HUDEP-2 (cell line): Measurements from ENCODE around the gene NAMPT.
"Not testable (repeated sequence)": the region's sequence is repeated elsewhere in the genome, so short reads cannot be mapped to it uniquely, and the experiment has no call there.

Experiments
- DNase-seq, 76 experiments: peaks; one replicate each; lab custom pipeline; 2025; ENCODE audit not compliant: unreplicated experiment in 76 of 76; lab: John Stamatoyannopoulos, UW

Gene NAMPT

DNA sequence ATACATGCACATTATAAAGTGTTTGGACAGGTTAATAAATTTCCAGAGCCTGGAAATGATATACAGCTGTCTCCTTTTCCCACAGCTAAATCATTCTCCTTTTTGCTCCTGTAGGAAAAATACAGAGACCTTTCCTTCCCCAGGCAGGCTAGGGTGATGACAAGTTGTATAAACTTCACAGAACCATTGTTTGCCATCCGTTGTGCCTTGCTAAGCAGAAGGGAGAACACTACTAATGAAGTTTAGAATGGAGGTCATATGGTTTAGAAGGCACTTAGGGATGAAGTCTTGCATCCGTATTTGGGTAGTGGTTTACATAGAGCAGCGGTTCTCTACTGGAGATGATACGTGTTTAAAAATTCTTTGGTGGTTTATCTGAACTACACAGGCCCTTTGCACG is 46.0 kb downstream of the NAMPT start:
- DNase-seq, result no peak

DNA sequence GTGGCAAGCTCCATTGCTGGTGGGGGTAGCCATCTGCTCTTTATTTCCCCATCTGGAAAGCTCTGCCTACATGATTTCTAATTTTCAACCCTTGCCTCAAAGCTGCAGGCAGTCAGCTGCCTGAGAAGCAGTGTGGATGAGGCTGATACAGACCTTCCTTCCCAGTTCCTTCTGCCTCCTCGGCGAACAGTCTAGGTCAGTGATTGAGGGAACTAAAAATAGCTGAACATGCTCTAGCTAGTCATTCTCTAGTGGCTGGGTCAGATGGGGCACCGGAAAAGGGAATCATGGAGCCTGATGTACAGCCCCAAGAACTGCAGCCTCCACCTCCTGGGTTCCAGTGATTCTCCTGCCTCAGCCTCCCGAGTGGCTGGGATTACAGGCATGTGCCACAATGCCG is 48.7 kb downstream of the NAMPT start:
- no peak for DNase-seq

DNA sequence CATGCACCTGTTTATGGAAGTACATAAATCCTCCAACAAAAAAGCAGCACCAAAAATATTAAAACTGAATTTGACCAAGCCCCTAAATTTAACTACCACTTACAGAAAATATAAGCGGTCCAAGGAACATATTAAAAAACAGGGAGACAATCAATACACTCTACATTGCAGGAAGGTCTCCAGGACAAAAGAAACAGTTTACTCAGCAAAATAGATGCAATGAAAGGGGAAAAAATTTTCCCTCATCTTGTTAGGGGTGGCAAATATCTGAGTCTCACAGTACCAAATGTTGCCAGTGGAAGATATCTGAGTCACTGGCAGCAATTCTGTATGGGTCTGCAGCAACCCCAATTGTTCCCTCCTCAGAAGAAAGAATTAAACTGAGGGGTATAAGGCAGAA is 50.4 kb downstream of the NAMPT start:
- no peak for DNase-seq

DNA sequence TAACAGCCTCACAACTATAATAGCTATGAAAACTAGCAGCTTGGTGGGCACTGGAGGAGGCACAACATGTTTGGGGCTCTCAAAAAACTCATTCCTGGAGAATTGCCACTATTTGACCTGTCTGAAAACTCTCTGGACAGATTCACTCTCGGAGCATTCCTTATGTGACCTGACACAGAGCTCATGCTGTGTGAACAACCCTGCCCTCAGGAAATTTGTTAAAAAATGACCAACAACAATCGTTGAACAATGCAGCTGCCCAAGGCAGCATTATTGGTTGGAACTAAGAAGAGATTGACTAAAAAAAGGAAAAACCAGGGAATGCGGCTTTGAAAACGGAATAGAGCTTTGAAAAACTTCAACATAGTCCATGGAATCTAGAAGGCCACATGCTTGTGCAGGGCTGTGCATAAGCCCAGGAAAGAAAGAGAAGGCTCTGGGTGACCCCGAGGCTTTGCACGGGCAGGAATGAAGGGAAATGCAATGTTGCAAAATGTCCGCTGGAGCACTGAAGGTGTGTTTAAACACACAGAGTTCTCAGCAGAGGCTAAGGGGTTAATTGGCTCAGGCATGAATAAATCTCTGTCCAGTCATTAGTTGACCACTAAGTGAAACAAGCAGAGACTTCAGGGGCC is 52.8 kb downstream of the NAMPT start:
- DNase-seq, result no peak

DNA sequence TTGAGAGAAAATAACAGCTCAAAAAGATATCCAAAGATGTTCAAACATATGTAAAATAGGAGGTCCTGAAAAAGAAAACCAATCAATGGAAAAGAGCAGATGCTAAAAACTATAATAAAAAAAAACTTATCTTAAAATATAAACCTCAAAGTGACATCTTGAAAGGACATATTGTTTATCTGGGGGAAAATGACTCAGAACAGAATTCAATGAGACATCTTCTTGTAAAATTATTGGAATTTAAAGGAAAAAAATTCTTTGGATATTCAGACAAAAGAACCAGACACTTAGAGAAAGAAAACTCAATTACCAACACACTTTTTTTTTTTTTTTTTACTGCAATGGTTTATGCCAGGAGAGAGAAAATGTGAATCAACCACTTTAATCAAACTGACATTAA is 58.9 kb downstream of the NAMPT start:
- no peak for DNase-seq

DNA sequence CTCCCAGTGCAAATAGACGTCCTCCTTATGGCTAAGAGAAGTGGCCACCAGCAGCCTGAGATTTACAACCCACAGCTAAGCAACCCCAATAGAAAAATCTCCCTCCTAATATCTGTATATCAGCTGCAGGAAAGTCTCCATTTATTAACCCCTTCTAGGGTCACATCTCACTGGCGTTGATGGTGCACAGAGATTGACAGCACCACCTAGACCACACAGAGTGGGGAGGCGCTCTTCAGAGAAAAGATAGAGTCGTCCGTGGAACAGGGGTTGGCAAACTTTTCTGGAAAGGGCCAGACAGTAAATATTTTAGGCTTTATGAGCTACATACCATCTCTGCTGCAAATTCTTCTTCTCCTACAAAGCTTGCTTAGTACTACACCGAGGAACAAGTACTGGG is 60.0 kb downstream of the NAMPT start:
- DNase-seq, result no peak

DNA sequence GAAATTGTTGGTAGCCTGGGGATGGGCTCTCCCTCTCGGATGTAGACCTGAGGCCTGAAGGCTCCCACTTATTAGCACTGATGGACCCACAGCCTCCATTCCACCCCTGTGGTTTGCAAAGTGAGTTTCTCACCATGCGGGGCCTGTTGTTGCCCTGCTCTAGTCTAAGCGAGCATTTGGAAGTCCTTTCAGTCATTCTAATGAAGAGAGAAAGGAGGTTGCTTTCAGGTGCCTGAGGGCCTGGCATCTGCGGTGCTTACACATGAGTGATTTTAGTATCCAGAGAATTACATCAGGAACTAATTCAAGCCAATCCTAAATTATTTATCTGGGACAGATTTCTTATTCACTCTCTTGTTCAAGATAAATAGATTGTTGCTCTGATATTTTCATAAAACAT is 61.6 kb downstream of the NAMPT start:
- no peak for DNase-seq

DNA sequence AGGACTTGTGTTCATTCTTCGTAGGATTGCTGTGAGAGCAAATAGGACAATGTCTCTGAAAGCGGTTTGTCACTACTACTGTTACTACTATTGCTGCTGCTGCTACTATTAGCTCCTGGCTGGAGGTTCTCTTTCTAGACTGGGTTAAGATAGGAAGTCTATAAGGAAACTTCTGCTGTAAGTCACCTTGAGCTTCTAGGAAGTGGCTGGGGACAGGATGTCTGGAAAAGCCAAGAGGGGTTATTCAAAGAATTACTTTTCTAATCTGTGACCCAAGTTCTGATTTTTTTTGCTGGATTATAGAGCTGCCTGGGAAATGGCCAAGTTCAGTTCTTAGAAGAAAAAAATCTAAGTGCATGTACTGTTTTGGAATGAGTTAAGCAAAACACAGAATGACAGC is 62.2 kb downstream of the NAMPT start:
- DNase-seq, result no peak

GRCh38 chr7:106220307-106220706 is 64.5 kb downstream of the NAMPT start:
- DNase-seq, result no peak

GRCh38 chr7:106219170-106219569 is 65.6 kb downstream of the NAMPT start:
- no peak for DNase-seq

DNA sequence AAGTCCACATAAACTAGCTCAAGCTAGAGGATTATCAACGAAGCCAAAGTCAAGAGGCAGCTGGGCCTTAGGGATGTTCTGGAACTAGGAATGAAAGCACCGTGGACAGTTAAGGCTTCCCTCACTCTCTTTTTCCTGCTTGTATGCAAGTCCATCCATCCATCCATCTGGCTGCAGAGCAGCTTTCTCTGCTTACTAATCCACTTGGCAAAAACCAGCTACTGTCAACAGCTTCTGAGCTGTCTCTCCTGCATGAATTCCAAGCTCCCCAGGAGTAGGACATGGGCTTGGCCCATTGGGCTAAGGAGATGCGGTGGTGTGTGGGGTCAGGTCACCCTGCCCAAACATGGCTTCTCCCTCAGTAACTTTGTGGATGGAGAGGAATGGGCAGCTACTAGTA is 66.2 kb downstream of the NAMPT start:
- DNase-seq, result no peak

- DNase-seq, result no peak
Observed at GRCh38 chr7:106216923-106217542, 67.8 kb downstream of the NAMPT start.

DNA sequence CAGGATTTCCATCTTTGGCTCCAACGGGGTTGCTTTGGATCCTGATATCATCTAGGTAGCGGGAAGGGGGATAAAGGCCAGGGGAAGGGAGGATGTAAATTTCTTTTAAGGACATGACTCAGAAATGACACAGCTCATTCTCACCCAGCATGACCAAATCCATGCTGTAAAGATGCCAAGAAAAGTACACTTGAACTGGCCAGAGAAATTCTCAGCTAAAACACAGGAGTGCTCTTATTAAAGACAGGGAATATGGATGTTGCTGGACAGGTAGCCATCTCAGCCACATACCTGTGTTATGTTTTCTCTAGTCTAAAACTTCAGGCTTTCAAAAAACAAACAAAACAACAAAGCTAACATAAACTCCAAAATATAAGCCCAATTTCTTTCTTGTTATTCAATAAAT is 68.3 kb downstream of the NAMPT start:
- peak in 2 of 76 experiments; percentile 4 to 32 for DNase-seq

DNA sequence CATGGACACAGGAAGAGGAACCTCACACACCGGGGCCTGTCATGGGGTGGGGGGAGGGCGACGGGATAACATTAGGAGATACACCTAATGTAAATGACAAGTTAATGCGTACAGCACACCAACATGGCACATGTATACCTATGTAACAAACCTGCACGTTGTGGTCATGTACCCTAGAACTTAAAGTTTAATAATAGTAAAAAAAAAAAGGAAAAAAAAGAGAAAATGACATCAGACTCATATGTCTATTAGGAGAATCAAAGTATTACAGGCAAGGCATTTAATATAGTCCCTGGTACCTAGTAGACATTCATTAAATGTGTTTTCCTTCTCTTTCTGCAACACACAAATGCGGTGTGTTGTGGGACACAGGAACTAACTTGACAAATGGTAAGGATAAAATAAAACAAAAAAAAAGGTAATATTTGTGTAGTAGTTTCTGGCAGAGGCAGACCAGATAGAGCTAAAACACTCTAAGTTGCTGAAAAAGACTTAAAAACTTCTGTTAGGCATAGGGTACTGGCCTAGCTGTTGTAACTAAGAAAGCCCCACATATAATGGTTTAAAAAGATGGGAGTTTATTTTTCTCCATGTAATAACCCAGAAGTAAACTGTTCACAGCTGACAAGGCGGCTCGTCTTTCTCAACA is 68.8 kb downstream of the NAMPT start:
- DNase-seq, result peak in 1 of 76 experiments; percentile 5

DNA sequence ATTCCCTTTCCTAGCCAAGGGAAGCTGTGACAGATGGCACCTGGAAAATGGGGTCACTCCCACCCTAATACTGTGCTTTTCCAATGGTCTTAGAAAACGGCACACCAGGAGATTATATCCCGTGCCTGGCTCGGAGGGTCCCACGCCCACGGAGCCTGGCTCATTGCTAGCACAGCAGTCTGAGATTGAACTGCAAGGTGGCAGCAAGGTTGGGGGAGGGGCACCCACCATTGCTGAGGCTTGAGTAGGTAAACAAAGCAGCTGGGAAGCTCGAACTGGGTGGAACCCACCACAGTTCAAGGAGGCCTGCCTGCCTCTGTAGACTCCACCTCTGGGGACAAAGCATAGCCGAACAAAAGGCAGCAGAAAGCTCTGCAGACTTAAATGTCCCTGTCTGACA is 75.8 kb downstream of the NAMPT start:
- DNase-seq, result not testable (repeated sequence)

GRCh38 chr7:106206826-106207541 is 77.8 kb downstream of the NAMPT start:
- DNase-seq, result no peak

DNA sequence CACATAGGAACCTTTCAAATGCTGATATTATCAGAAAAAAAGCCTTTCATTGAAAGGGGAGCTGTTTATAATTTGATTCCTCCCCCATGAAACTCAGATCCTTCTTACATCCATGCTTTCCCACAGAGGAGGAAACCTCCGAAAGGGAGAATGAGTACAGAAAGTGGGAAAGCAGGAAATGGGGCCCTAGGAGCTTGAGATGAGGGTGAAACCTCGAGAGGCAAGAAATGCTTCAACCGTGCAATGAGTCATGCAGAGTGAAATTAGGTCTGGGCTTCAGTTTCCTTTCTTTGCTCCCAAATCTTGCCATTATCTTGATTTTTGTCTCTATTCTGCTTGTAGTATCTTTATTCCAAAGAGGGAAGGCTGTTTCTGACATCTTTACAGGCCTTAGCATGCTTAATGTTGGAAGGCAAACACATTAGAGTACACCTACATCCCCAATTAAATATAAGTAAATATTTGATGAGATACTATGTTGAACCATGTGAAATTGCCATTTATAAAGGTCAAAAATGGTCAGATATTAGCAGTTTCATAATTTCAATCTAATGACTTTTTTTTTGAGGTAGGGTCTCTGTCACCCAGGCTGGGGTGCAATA is 79.1 kb downstream of the NAMPT start:
- no peak for DNase-seq

DNA sequence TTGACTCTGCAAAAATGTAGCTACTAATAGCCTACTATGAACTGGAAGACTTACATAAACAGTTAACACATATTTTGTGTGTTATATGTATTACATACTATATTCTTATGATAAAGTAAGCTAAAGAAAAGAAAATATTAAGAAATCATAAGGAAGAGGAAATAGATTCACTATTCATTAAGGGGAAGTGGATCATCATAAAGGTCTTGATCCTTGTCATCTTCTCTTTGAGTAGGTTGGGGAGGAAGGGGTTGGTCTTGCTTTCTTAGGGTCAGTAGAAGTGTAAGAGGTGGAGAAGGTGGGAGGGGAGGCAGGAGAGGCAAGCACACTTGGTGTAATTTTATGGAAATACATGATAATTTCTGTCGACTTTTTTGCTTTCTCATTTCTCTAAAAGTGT is 81.3 kb downstream of the NAMPT start:
- DNase-seq, result no peak

DNA sequence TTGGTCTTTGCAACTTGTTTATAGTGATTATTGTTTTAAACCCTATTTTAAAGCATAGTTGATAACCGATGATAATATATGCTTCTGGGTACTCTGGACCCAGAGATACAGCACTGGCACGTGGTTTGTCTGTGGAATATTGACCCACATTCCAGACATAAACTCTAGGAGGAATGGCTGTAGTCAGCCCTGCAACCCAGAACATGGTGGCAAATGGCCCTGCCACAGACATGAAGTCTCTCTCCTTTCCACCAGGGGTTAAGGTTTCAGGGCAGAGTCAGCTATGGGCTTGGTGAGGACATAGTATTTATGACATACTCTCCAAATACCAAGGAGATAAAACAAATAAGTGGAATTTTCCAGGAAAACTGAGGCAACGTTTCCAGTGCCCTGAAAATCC is 83.6 kb downstream of the NAMPT start:
- DNase-seq, result no peak

GRCh38 chr7:106199813-106200364 is 84.9 kb downstream of the NAMPT start:
- no peak for DNase-seq

- no peak for DNase-seq
Observed at GRCh38 chr7:106199024-106199423, 85.8 kb downstream of the NAMPT start.
